Neural crest cell (in vitro differentiated cells): ENCODE data around the gene SPNS3. TPM values are rescaled to one million over a fixed set of nuclear protein-coding genes. Genes with fewer than 3 reads are reported as not detected.
A peak's percentile ranks its signal among the peaks of the same experiment; 100 is the strongest.

Source experiments
- DNase-seq: peaks from one replicate; pipeline ENCODE4 v3.0.0; 2021; ENCODE audit warnings: low read depth, mixed read lengths, low spot score
- H3K27ac Mint-ChIP-seq: one replicate; pipeline ENCODE4 v1.8.0; 2021; ENCODE audit warnings: mild to moderate bottlenecking, mixed read lengths; ENCODE audit not compliant: unreplicated experiment
- H3K27me3 Mint-ChIP-seq: 2 replicates; pipeline ENCODE4 v1.8.0; 2021; ENCODE audit warnings: low read depth, mild to moderate bottlenecking, mixed read lengths
- H3K36me3 Mint-ChIP-seq: 2 replicates; pipeline ENCODE4 v1.8.0; 2021; ENCODE audit warnings: low read depth, mild to moderate bottlenecking, mixed read lengths
- H3K4me1 Mint-ChIP-seq: 2 replicates; pipeline ENCODE4 v1.8.0; 2021; ENCODE audit warnings: mixed read lengths
- H3K4me3 Mint-ChIP-seq: one replicate; pipeline ENCODE4 v1.8.0; 2021; ENCODE audit warnings: mild to moderate bottlenecking, mixed read lengths
- H3K9me3 Mint-ChIP-seq: 2 replicates; pipeline ENCODE4 v1.8.0; 2021; ENCODE audit warnings: mixed read lengths
- CTCF ChIP-seq: fragments of 200-600 bp; sonication (generic); conservative IDR thresholded peaks from 2 replicates; pipeline ENCODE4 v1.5.0; 2021; ENCODE audit warnings: antibody characterized with exemption, mild to moderate bottlenecking
- total RNA-seq: library from RNA; stranded (reverse); gene quantifications from 2 replicates; pipeline ENCODE4 v1.2.1, GENCODE V29; 2021

Gene SPNS3
- total RNA-seq, 1 donor from 2014 or later = not detected

GRCh38 chr17:4509401-4509800 lies 75.7 kb downstream of the SPNS3 start:
- TF ChIP-seq CTCF = no peak
- Mint-ChIP-seq H3K27me3 (peaks cover 5% of the 10 kb centered on the region), H3K4me3 (no peak overlapping the region), H3K9me3 (no peaks in the 10 kb centered on the region), H3K4me1 (no peaks in the 10 kb centered on the region), H3K36me3 (no peaks in the 10 kb centered on the region), H3K27ac (peak overlapping the region; percentile 84)
- DNase-seq = no peak

- no peak overlapping the region for H3K27ac Mint-ChIP-seq
- H3K36me3 Mint-ChIP-seq = no peaks in the 10 kb centered on the region
- H3K4me1 Mint-ChIP-seq = no peaks in the 10 kb centered on the region
- no peak for DNase-seq
- no peak overlapping the region for H3K4me3 Mint-ChIP-seq
- no peaks in the 10 kb centered on the region for H3K9me3 Mint-ChIP-seq
- peaks cover under 1% of the 10 kb centered on the region for H3K27me3 Mint-ChIP-seq
- TF ChIP-seq CTCF = no peak
These were observed 76.3 kb downstream of the SPNS3 start for GRCh38 chr17:4509923-4510617.

- Mint-ChIP-seq H3K9me3 (no peaks in the 10 kb centered on the region), H3K36me3 (no peaks in the 10 kb centered on the region), H3K27me3 (no peaks in the 10 kb centered on the region), H3K4me1 (no peaks in the 10 kb centered on the region), H3K4me3 (no peak overlapping the region), H3K27ac (no peak overlapping the region)
- no peak for DNase-seq
- TF ChIP-seq CTCF = no peak
These were observed 76.8 kb downstream of the SPNS3 start for GRCh38 chr17:4510618-4510941.

- H3K4me3 Mint-ChIP-seq = no peak overlapping the region
- no peak for DNase-seq
- TF ChIP-seq CTCF = no peak
- H3K27ac Mint-ChIP-seq = no peak overlapping the region
- H3K4me1 Mint-ChIP-seq = no peaks in the 10 kb centered on the region
- H3K9me3 Mint-ChIP-seq = no peaks in the 10 kb centered on the region
- no peaks in the 10 kb centered on the region for H3K36me3 Mint-ChIP-seq
- H3K27me3 Mint-ChIP-seq = no peaks in the 10 kb centered on the region
These were observed 77.6 kb downstream of the SPNS3 start for GRCh38 chr17:4511199-4511932.

- H3K4me1 Mint-ChIP-seq = no peaks in the 10 kb centered on the region
- no peaks in the 10 kb centered on the region for H3K36me3 Mint-ChIP-seq
- no peak for DNase-seq
- H3K9me3 Mint-ChIP-seq = no peaks in the 10 kb centered on the region
- no peaks in the 10 kb centered on the region for H3K27me3 Mint-ChIP-seq
- H3K27ac Mint-ChIP-seq = peak overlapping the region; percentile 67
- no peak overlapping the region for H3K4me3 Mint-ChIP-seq
- no peak for TF ChIP-seq CTCF
These were observed 78.7 kb downstream of the SPNS3 start for GRCh38 chr17:4512156-4513112.
